Lung (tissue), 12 donors: ENCODE results near the gene RNF157. TPM values are rescaled to one million over a fixed set of nuclear protein-coding genes. Genes with fewer than 3 reads are reported as not detected.

Experiments
- ATAC-seq: fragments of 200-7000 bp; cut with Tn5 transposase; one replicate; pipeline ENCODE4 v1.9.1; 2020; ENCODE audit warnings: moderate number of reproducible peaks; ENCODE audit not compliant: insufficient read depth, low FRiP score
- DNase-seq, 3 donors: peaks; one replicate each; pipeline ENCODE4 v3.0.0-alpha.2; 2013 to 2017
- H3K27ac ChIP-seq, 2 donors: one replicate each; pipeline ENCODE4 v1.5.1; 2013; ENCODE audit warnings: mild to moderate bottlenecking in 2 of 2, moderate library complexity in 2 of 2, control low read depth in 1 of 2, inconsistent platforms in 1 of 2, low read depth in 1 of 2, low read length in 1 of 2
- H3K27me3 ChIP-seq, 3 donors: one replicate each; pipeline ENCODE4 v1.5.1; 2013; ENCODE audit warnings: low read length in 2 of 3; ENCODE audit not compliant: control insufficient read depth in 3 of 3, insufficient read depth in 3 of 3
- H3K36me3 ChIP-seq, 4 donors: one replicate each; pipeline ENCODE4 v1.5.1; 2013; ENCODE audit warnings: low read length in 4 of 4, mild to moderate bottlenecking in 1 of 4, moderate library complexity in 1 of 4; ENCODE audit not compliant: control insufficient read depth in 4 of 4, insufficient read depth in 4 of 4
- H3K4me1 ChIP-seq, 5 donors: one replicate each; pipeline ENCODE4 v1.5.1; 2013; ENCODE audit warnings: low read length in 5 of 5, mild to moderate bottlenecking in 2 of 5, moderate library complexity in 1 of 5; ENCODE audit not compliant: control insufficient read depth in 5 of 5, insufficient read depth in 5 of 5
- H3K4me3 ChIP-seq: one replicate; pipeline ENCODE4 v1.5.1; 2013; ENCODE audit warnings: mild to moderate bottlenecking, control low read depth, moderate library complexity
- H3K9ac ChIP-seq, 2 donors: one replicate each; pipeline ENCODE4 v1.5.1; 2013; ENCODE audit warnings: low read length in 2 of 2, control low read depth in 1 of 2; ENCODE audit not compliant: insufficient read depth in 1 of 2
- H3K9me3 ChIP-seq, 4 donors: one replicate each; pipeline ENCODE4 v1.5.1; 2013; ENCODE audit warnings: low read length in 3 of 4, mild to moderate bottlenecking in 1 of 4, moderate library complexity in 1 of 4; ENCODE audit not compliant: control insufficient read depth in 4 of 4, insufficient read depth in 3 of 4
- CTCF ChIP-seq: IDR thresholded peaks from 2 replicates; pipeline ENCODE4 v1.5.1; 2012; ENCODE audit warnings: mild to moderate bottlenecking; ENCODE audit errors: control extremely low read depth, extremely low read depth
- WGBS, 2 donors: extraction: QIAGEN DNeasy Blood & Tissue Kit; methylation state at CpG; one replicate each; pipeline ENCODE4 v1.1.7; 2013; 5-methylcytosine and 5-hydroxymethylcytosine counted together
- polyA plus RNA-seq, 2 donors: library from polyadenylated mRNA; stranded (reverse); fragments of 200-250 nt; gene quantifications; one replicate each; pipeline ENCODE4 v1.2.1, GENCODE V29; 2013
- total RNA-seq, 2 donors: library from RNA; depleted of rRNA in 1 of 2; stranded (reverse); fragments of >200 nt in 1 of 2; gene quantifications; one replicate each; pipeline ENCODE4 v1.2.1, GENCODE V29; 2014 to 2021
- donor health status: control.
- donor health status: control.
- donor health status: Bipolar disorder and iron deficiency.
- donor health status: healthy.
- donor health status: DM: yes; HTN: yes; CAD: no.

Gene RNF157
- total and polyA plus RNA-seq, 4 donors: 0.88 to 2.5 (median 1.8) TPM

GRCh38 chr17:76153640-76154039 lies 86.7 kb downstream of the RNF157 start:
- TF ChIP-seq CTCF: no peak
- ATAC-seq (no peak), DNase-seq (peak; percentile 48 to 65 (median 62))
- 66 to 86% methylated on average over 5 of the region's 5 CpGs for WGBS, 2 donors
- Histone ChIP-seq H3K9ac (no peak overlapping the region), H3K27me3 (no peaks in the 10 kb centered on the region), H3K4me1 (peaks cover 0 to 8% (median 0%) of the 10 kb centered on the region in 5 donors), H3K9me3 (no peaks in the 10 kb centered on the region), H3K27ac (no peak overlapping the region), H3K4me3 (no peak overlapping the region), H3K36me3 (peaks cover 0 to 2% (median 0%) of the 10 kb centered on the region in 4 donors)

GRCh38 chr17:76153202-76153601 lies 87.1 kb downstream of the RNF157 start:
- no peak for TF ChIP-seq CTCF
- DNase-seq: no peak
- ATAC-seq: no peak
- Histone ChIP-seq H3K4me1 (peaks cover 0 to 8% (median 0%) of the 10 kb centered on the region in 5 donors), H3K9me3 (no peaks in the 10 kb centered on the region), H3K27me3 (no peaks in the 10 kb centered on the region), H3K36me3 (peaks cover 0 to 2% (median 0%) of the 10 kb centered on the region in 4 donors), H3K27ac (no peak overlapping the region), H3K9ac (no peak overlapping the region), H3K4me3 (no peak overlapping the region)
- WGBS, 2 donors: 87 to 94% methylated on average over 9 of the region's 9 CpGs

- no peak for TF ChIP-seq CTCF
- H3K9me3 ChIP-seq: no peaks in the 10 kb centered on the region
- H3K9ac ChIP-seq: no peak overlapping the region
- WGBS, 2 donors: 93 to 95% methylated on average over 7 of the region's 7 CpGs
- no peak overlapping the region for H3K27ac ChIP-seq
- H3K4me1 ChIP-seq: peaks cover 0 to 8% (median 0%) of the 10 kb centered on the region in 5 donors
- DNase-seq (no peak), ATAC-seq (no peak)
- H3K27me3 ChIP-seq: no peaks in the 10 kb centered on the region
- H3K4me3 ChIP-seq: no peak overlapping the region
- peaks cover 0 to 2% (median 0%) of the 10 kb centered on the region in 4 donors for H3K36me3 ChIP-seq
Measured at GRCh38 chr17:76152591-76152990, 87.7 kb downstream of the RNF157 start.

GRCh38 chr17:76151896-76152454 lies 88.3 kb downstream of the RNF157 start:
- ATAC-seq: no peak
- DNase-seq: no peak
- H3K4me3 ChIP-seq: no peak overlapping the region
- peaks cover 0 to 8% (median 0%) of the 10 kb centered on the region in 5 donors for H3K4me1 ChIP-seq
- H3K36me3 ChIP-seq: peaks cover 0 to 2% (median 0%) of the 10 kb centered on the region in 4 donors
- H3K27me3 ChIP-seq: no peaks in the 10 kb centered on the region
- 90 to 93% methylated on average over 8 of the region's 8 CpGs for WGBS, 2 donors
- H3K9me3 ChIP-seq: no peaks in the 10 kb centered on the region
- no peak for TF ChIP-seq CTCF
- H3K9ac ChIP-seq: no peak overlapping the region
- no peak overlapping the region for H3K27ac ChIP-seq
